K562 (cell line): ENCODE measurements around the gene IFNGR2. TPM values are rescaled to one million over a fixed set of nuclear protein-coding genes. Genes with fewer than 3 reads are reported as not detected.

Experiments used
- ARHGAP35 ChIP-seq: fragments of 450-650 bp; IDR thresholded peaks from 2 replicates; pipeline ENCODE4 v1.6.1; 2018; ENCODE audit not compliant: partially characterized antibody
- ASH1L ChIP-seq: fragments of 450-650 bp; IDR thresholded peaks from 2 replicates; pipeline ENCODE4 v1.6.1; 2018; ENCODE audit warnings: borderline replicate concordance, mild to moderate bottlenecking, low read depth; ENCODE audit not compliant: partially characterized antibody
- ATF1 ChIP-seq, 2 experiments: fragments of 450-650 bp in 1 of 2; IDR thresholded peaks; 2 replicates each; pipeline ENCODE4 v1.6.1; 2016; ENCODE audit warnings: missing compliant biosample characterization in 1 of 2, missing genetic modification characterization in 1 of 2
- CBFB ChIP-seq: sonication (generic); formaldehyde crosslinking; IDR thresholded peaks from 2 replicates; pipeline ENCODE4 v1.4.0; 2020; ENCODE audit warnings: mild to moderate bottlenecking, missing genetic modification reagents
- FOXJ2 ChIP-seq: fragments of 200-800 bp; sonication (Bioruptor generic); IDR thresholded peaks from 2 replicates; pipeline ENCODE4 v1.6.1; 2016; ENCODE audit warnings: missing genetic modification characterization, missing compliant biosample characterization
- HMGN3 ChIP-seq: IDR thresholded peaks from 2 replicates; pipeline ENCODE4 v1.6.1; 2011; ENCODE audit warnings: borderline replicate concordance, low read depth, mild to moderate bottlenecking, mixed read lengths, low read length; ENCODE audit not compliant: insufficient read length; ENCODE audit errors: extremely low read depth
- HSF4 ChIP-seq: fragments of 250-450 bp; sonication (Bioruptor Pico); IDR thresholded peaks from 2 replicates; pipeline ENCODE4 v2.1.2; 2022; ENCODE audit warnings: mild to moderate bottlenecking, moderate library complexity, borderline replicate concordance
- L3MBTL2 ChIP-seq: fragments of 450-650 bp; IDR thresholded peaks from 2 replicates; pipeline ENCODE4 v1.6.1; 2016; ENCODE audit warnings: mild to moderate bottlenecking, moderate library complexity
- MAZ ChIP-seq, 2 experiments: fragments of 450-650 bp in 1 of 2; sonication (generic) in 1 of 2; formaldehyde crosslinking; IDR thresholded peaks in 1 of 2; conservative IDR thresholded peaks in 1 of 2; 2 replicates each; pipeline versions ENCODE4 v1.4.0 to v1.5.0; 2020; ENCODE audit warnings: mild to moderate bottlenecking in 1 of 2, missing genetic modification reagents in 1 of 2
- MXI1 ChIP-seq: IDR thresholded peaks from 2 replicates; pipeline ENCODE4 v1.6.1; 2011; ENCODE audit warnings: low read depth, mild to moderate bottlenecking, improper control_type of control experiment, low read length
- NFIC ChIP-seq: fragments of 450-650 bp; IDR thresholded peaks from 2 replicates; pipeline ENCODE4 v1.6.1; 2017; ENCODE audit warnings: mild to moderate bottlenecking, inconsistent platforms
- PHF8 ChIP-seq: fragments of 200-600 bp; sonication (generic); IDR thresholded peaks from 2 replicates; pipeline ENCODE4 v1.6.1; 2012; ENCODE audit warnings: mixed run types, mild to moderate bottlenecking, inconsistent platforms, low read length, moderate library complexity, borderline replicate concordance
- POLR2A ChIP-seq: fragments of 450-650 bp; conservative IDR thresholded peaks from 2 replicates; pipeline ENCODE4 v1.6.1; 2016
- POLR2G ChIP-seq: fragments of 200-400 bp; formaldehyde crosslinking; IDR thresholded peaks from 2 replicates; pipeline ENCODE4 v1.6.1; 2017; ENCODE audit warnings: low read depth, mild to moderate bottlenecking, antibody characterized with exemption, low read length, moderate library complexity
- PPARD ChIP-seq: fragments of 250-450 bp; sonication (Bioruptor Pico); IDR thresholded peaks from 2 replicates; pipeline ENCODE4 v1.8.0; 2022; ENCODE audit warnings: inconsistent platforms, mild to moderate bottlenecking, moderate library complexity
- SAP30 ChIP-seq: fragments of 200-600 bp; sonication (generic); IDR thresholded peaks from 2 replicates; pipeline ENCODE4 v1.6.1; 2012; ENCODE audit warnings: borderline replicate concordance, low read depth, mild to moderate bottlenecking, moderate library complexity, low read length, control low read depth, inconsistent platforms; ENCODE audit not compliant: insufficient read depth, poor library complexity, severe bottlenecking
- SMAD4 ChIP-seq: fragments of 250-450 bp; sonication (Bioruptor Pico); conservative IDR thresholded peaks from 2 replicates; pipeline ENCODE4 v1.8.0; 2021; ENCODE audit warnings: inconsistent platforms, mild to moderate bottlenecking, moderate library complexity
- SUPT5H ChIP-seq: fragments of 450-650 bp; IDR thresholded peaks from 2 replicates; pipeline ENCODE4 v1.6.1; 2016
- TAF15 ChIP-seq: fragments of 200-400 bp; formaldehyde crosslinking; IDR thresholded peaks from 2 replicates; pipeline ENCODE4 v1.6.1; 2017; ENCODE audit warnings: mild to moderate bottlenecking, low read depth, low read length, moderate library complexity
- YBX1 ChIP-seq: fragments of 450-650 bp; IDR thresholded peaks from 2 replicates; pipeline ENCODE4 v1.7.1; 2016; ENCODE audit warnings: mild to moderate bottlenecking
- ZBTB7A ChIP-seq: IDR thresholded peaks from 2 replicates; pipeline ENCODE4 v1.6.1; 2011; ENCODE audit warnings: low read depth, mild to moderate bottlenecking, low read length, moderate library complexity, borderline replicate concordance; ENCODE audit not compliant: control insufficient read depth
- ZFX ChIP-seq: sonication (generic); formaldehyde crosslinking; IDR thresholded peaks from 2 replicates; pipeline ENCODE4 v1.8.0; 2022; ENCODE audit warnings: mild to moderate bottlenecking, missing genetic modification reagents, moderate library complexity
- ZNF431 ChIP-seq: sonication (generic); formaldehyde crosslinking; IDR thresholded peaks from 2 replicates; pipeline ENCODE4 v1.8.0; 2022; ENCODE audit warnings: mild to moderate bottlenecking, missing genetic modification reagents
- polyA plus RNA-seq, 8 experiments: library from polyadenylated mRNA; depleted of rRNA in 4 of 8; stranded (reverse) in 5 of 8; unstranded in 3 of 8; fragments of >200 nt; fragmentation: Nextera tagmentation in 2 of 8; fragmentation: Illumina TruSeq in 1 of 8; extraction: Ambion mirVana in 2 of 8; extraction: Trizol in 1 of 8; gene quantifications; 2 replicates each; pipeline versions ENCODE4 v1.2.1 to v1.2.3, GENCODE V29; 2011 to 2014; ENCODE audit warnings: inconsistent platforms in 1 of 8, missing spikeins in 1 of 8
- total RNA-seq, 7 experiments: library from RNA; depleted of rRNA in 6 of 7; stranded (reverse); fragments of >200 nt in 6 of 7; fragmentation: Illumina TruSeq in 2 of 7; extraction: Trizol in 2 of 7; gene quantifications; 2 replicates each; pipeline versions ENCODE4 v1.2.1 to v1.2.3, GENCODE V29; 2011 to 2021; ENCODE audit warnings: low replicate concordance in 1 of 7
- TF ChIP-seq, protein P1 (sequence below): fragments of 250-450 bp; sonication (Bioruptor Pico); IDR thresholded peaks from 2 replicates; pipeline ENCODE4 v1.8.0; 2022; ENCODE audit warnings: moderate library complexity, mild to moderate bottlenecking, inconsistent platforms
- TF ChIP-seq, protein P2 (sequence below): sonication (generic); formaldehyde crosslinking; IDR thresholded peaks from 2 replicates; pipeline ENCODE4 v1.8.0; 2022; ENCODE audit warnings: mild to moderate bottlenecking, missing genetic modification reagents
- TF ChIP-seq, protein P3 (sequence below): sonication (generic); formaldehyde crosslinking; IDR thresholded peaks from 2 replicates; pipeline ENCODE4 v1.8.1; 2023; ENCODE audit warnings: mild to moderate bottlenecking, missing genetic modification reagents

IFNGR2 gene
- total and polyA plus RNA-seq, 9 of the 15 experiments (the other 6 are each of a cell fraction or from before 2014, with no cell fraction given), result 6.7 to 58.0 (median 28.5) TPM

DNA sequence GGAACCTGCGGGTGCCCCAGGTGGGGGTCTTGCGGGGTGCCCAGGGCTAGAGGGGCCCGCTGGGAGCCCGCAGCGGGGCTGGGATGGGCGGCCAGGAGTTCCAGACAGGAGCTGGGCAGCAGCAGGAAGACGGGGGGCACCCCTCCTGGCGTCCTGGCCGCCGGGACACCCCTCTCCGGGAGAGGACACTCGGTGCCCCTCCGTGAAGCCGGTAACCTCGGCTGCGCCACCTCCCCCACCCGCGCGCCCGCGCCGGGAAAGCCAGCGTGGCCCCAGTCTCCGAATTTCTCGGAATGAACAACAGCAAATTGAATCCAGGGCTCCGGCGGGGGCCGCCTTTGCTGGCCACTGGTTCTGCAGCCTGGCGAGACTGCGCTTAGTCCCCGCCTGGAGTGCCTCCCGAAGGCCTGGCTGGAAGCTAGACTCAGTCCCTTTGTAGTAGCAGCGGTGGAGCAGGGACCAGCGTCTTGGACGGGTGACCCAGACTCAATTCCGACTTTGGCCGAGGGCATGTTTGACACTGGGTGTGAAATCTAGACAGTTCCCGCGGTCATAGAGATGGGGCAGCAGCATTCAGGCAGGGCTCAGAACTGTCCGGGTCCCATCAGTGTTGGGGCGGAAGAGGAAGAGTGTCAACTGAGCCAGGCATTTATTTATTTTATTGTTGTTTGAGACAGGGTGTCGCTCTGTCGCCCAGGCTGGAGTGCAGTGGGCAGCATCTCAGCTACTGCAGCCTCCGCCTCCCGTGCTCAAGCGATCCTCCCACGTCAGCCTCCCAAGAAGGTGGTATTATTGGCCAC, 773 bp downstream of the IFNGR2 start (continued):
- TF ChIP-seq TAF15, result no peak
- TF ChIP-seq, protein P1, sequence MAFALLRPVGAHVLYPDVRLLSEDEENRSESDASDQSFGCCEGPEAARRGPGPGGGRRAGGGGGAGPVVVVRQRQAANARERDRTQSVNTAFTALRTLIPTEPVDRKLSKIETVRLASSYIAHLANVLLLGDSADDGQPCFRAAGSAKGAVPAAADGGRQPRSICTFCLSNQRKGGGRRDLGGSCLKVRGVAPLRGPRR (CRISPR knock-in tag), result no peak
- no peak for TF ChIP-seq ATF1 (CRISPR knock-in tag; IDR thresholded peaks at IDR 0.05)
- TF ChIP-seq ATF1 (tag; IDR thresholded peaks at IDR 0.05), result no peak
- TF ChIP-seq ZBTB7A, result peak; percentile 55; the same call in 1 of the 2 replicates
- TF ChIP-seq POLR2G, result peak; percentile 87
- peak; percentile 48 to 55; a peak in 2 of 4 replicates for TF ChIP-seq MAZ (CRISPR knock-in tag; conservative IDR thresholded peaks at IDR 0.05 in 1 of 2, IDR thresholded peaks at IDR 0.05 in 1 of 2)
- no peak for TF ChIP-seq CBFB
- TF ChIP-seq PHF8, result peak; percentile 52
- TF ChIP-seq YBX1, result no peak
- TF ChIP-seq, protein P2, sequence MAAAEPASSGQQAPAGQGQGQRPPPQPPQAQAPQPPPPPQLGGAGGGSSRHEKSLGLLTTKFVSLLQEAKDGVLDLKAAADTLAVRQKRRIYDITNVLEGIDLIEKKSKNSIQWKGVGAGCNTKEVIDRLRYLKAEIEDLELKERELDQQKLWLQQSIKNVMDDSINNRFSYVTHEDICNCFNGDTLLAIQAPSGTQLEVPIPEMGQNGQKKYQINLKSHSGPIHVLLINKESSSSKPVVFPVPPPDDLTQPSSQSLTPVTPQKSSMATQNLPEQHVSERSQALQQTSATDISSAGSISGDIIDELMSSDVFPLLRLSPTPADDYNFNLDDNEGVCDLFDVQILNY (CRISPR knock-in tag), result no peak
- no peak for TF ChIP-seq FOXJ2 (tag)
- TF ChIP-seq SMAD4, result 0 out of 2 replicates have a peak, but pooled peaks have one; percentile 33
- TF ChIP-seq NFIC, result 0 out of 2 replicates have a peak, but pooled peaks have one; percentile 5
- TF ChIP-seq ZFX (CRISPR knock-in tag), result peak; percentile 71
- peak; percentile 56 for TF ChIP-seq SAP30
- peak; percentile 64 for TF ChIP-seq POLR2A
- TF ChIP-seq, protein P3, sequence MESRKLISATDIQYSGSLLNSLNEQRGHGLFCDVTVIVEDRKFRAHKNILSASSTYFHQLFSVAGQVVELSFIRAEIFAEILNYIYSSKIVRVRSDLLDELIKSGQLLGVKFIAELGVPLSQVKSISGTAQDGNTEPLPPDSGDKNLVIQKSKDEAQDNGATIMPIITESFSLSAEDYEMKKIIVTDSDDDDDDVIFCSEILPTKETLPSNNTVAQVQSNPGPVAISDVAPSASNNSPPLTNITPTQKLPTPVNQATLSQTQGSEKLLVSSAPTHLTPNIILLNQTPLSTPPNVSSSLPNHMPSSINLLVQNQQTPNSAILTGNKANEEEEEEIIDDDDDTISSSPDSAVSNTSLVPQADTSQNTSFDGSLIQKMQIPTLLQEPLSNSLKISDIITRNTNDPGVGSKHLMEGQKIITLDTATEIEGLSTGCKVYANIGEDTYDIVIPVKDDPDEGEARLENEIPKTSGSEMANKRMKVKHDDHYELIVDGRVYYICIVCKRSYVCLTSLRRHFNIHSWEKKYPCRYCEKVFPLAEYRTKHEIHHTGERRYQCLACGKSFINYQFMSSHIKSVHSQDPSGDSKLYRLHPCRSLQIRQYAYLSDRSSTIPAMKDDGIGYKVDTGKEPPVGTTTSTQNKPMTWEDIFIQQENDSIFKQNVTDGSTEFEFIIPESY (CRISPR knock-in tag), result 0 out of 2 replicates have a peak, but pooled peaks have one; percentile 14
- no peak for TF ChIP-seq HSF4 (CRISPR knock-in tag)
- TF ChIP-seq ASH1L, result no peak
- TF ChIP-seq MXI1, result no peak
- TF ChIP-seq ARHGAP35, result no peak
- peak; percentile 60; the same call in 1 of the 2 replicates for TF ChIP-seq SUPT5H
- TF ChIP-seq ZNF431 (CRISPR knock-in tag), result 0 out of 2 replicates have a peak, but pooled peaks have one; percentile 28
- no peak for TF ChIP-seq PPARD
- no peak for TF ChIP-seq L3MBTL2
- peak; percentile 32 for TF ChIP-seq HMGN3
